Mesodermal cell (in vitro differentiated cells): ENCODE measurements around the gene FAM83C.

Source experiments
- H3K27ac ChIP-seq: 2 replicates; pipeline ENCODE4 v1.7.0; 2013; ENCODE audit warnings: mild to moderate bottlenecking, low read depth, low read length, moderate library complexity; ENCODE audit not compliant: severe bottlenecking
- H3K36me3 ChIP-seq: 2 replicates; pipeline ENCODE4 v1.7.1; 2013; ENCODE audit warnings: mild to moderate bottlenecking, low read length, moderate library complexity; ENCODE audit not compliant: control insufficient read depth, insufficient read depth
- H3K4me1 ChIP-seq: one replicate; pipeline ENCODE4 v1.7.1; 2013; ENCODE audit warnings: mild to moderate bottlenecking, low read length; ENCODE audit not compliant: insufficient read depth, control insufficient read depth, poor library complexity, severe bottlenecking
- H3K4me3 ChIP-seq: 2 replicates; pipeline ENCODE4 v1.7.0; 2013; ENCODE audit warnings: low read length, control low read depth, mild to moderate bottlenecking; ENCODE audit not compliant: insufficient read depth, poor library complexity, severe bottlenecking; ENCODE audit errors: extremely low read depth
- H3K9me3 ChIP-seq: 2 replicates; pipeline ENCODE4 v1.7.1; 2013; ENCODE audit warnings: mild to moderate bottlenecking, low read length, moderate library complexity; ENCODE audit not compliant: control insufficient read depth
- WGBS, 2 experiments: methylation state at CpG; one replicate each; pipeline ENCODE4 v1.1.5; 2013; ENCODE audit warnings: missing lambda C conversion rate in 2 of 2; ENCODE audit not compliant: insufficient coverage in 2 of 2; 5-methylcytosine and 5-hydroxymethylcytosine counted together

FAM83C gene

DNA sequence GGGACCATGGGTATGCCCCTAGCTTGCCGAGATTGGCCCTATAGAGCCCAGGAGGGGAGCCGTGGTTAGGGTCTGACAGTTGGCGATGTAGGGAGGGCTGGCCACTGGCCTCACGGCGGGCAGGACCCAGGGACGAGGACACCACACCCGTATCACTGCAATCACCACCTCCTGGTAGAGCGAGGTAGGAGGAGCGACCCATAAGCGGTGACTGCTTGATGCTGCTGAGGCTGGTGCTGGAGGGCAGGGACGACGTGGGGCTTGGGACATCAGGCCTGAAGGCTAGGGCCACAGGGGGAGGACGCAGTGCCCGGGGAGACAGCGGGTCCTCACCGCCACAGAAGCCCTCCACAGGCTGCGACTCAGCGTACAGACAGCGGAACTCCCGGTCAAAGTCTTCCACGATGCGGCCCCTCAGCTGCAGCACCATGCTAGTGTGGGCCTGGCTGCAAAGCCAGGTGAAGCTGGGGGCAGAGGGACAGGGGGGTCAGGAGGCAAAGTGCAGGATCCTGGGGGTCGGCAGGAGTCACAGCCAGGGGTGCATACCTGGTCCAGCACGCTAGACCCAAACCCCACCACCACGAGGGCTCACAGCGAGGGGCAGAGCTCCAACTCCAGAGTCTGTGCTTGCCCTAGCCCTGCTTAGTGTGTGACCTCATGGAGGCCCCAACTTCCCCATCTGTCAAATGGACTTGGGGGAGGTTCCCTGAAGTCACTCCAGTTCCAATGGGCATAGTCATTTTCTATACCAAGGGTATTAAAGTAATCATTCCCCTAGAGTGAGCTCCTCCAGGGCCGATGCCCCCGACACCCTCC, 4.5 kb downstream of the FAM83C start:
- Histone ChIP-seq H3K9me3 (no peaks in the 10 kb centered on the region), H3K36me3 (peaks cover 9% of the 10 kb centered on the region), H3K4me1 (peaks cover 7% of the 10 kb centered on the region), H3K27ac (no peak overlapping the region), H3K4me3 (no peak overlapping the region)
- 94 to 95% methylated on average over 21 to 24 of the region's 28 CpGs for WGBS, 2 experiments

DNA sequence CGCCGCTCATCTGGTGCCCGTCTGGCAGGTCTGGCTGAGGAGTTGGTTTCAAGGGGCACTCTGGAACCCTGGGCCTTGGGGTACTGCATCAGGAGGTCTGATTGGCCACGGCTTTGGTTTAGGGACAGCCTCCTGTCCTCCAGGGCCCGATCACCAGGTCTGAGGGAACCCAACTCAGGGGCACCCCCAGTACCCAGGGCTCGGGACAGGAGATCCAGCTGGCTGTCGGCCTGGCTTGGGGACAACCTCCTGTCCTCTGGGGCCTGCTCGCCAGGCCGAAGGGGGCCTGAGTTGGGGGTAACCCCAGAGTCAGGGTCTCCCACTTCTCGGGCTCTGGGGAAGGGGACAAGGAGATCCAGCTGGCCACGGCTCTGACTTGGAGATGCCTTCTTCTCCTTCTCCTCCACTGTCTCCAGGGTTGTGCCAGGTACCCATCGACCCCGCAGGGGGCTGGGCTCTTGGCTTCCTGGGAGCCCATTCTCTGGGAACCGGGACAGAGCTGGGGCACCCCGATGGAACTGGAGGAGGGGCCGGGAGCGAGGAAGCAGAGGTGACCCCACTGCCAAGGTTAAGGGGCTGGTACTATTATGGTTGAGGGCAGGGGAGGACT, 5.2 kb downstream of the FAM83C start:
- no peak overlapping the region for H3K4me3 ChIP-seq

DNA sequence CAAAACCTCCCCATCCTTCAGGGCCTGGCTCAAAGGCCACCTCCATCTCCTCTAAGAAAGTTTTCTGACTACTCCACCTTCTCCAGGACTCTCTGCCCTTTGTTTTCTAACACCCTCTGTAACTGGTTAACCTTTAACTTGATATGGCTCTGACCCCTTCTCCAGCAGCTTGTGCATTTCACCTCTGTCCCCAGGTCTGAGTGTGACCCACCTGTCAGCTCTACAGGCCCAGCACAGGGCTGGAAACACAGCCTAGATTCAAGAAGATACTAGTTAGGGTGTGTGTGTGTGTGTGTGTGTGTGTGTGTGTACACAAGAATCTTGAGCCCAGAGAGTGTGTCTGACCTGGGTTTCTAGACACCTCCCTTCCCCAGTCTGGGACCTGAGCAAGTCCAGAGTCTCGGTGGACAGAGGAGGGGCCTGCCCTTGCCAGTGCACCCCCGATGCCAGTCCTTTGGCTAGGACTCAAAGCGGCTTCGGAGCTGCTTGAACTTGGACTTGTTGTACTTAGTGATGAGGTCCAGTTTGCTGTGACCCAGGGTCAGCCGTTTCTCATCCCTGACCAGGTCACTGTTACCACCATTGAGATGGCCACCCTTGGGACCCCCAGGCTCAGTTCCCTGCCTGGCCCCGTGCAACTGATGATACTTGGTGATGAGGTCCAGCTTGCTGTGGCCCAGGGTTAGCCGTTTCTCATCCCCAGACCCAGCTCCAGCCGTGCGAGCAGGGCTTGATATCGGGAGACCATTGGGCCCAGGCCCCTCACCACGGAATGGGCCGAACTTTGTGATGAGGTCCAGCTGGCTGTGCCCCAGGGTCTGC, 5.9 kb downstream of the FAM83C start:
- H3K27ac ChIP-seq: no peak overlapping the region
- WGBS, 2 experiments: 96 to 98% methylated on average over 8 to 11 of the region's 12 CpGs

More for the DNA sequence above, 5.2 kb downstream of the FAM83C start:
- no peaks in the 10 kb centered on the region for H3K9me3 ChIP-seq
- peaks cover 7% of the 10 kb centered on the region for H3K4me1 ChIP-seq
- peaks cover 16% of the 10 kb centered on the region for H3K36me3 ChIP-seq
- H3K27ac ChIP-seq: no peak overlapping the region
- WGBS, 2 experiments: 91 to 95% methylated on average over 12 to 14 of the region's 17 CpGs

DNA sequence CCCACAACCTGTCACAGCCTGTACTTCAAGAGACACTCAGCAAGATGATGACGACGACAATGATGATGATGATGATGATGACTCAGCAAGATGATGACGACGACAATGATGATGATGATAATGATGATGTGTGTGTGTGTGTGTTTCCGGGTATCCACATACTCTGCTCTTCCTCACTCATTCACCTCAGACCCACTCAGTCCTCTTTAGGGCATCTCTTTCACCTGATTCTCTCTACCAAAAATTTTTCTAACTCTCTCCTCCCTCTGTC, 6.5 kb downstream of the FAM83C start:
- H3K27ac ChIP-seq: no peak overlapping the region

More for the DNA sequence above, 5.9 kb downstream of the FAM83C start:
- Histone ChIP-seq H3K4me3 (no peak overlapping the region), H3K9me3 (no peaks in the 10 kb centered on the region), H3K36me3 (peaks cover 22% of the 10 kb centered on the region), H3K4me1 (peaks cover 7% of the 10 kb centered on the region)

DNA sequence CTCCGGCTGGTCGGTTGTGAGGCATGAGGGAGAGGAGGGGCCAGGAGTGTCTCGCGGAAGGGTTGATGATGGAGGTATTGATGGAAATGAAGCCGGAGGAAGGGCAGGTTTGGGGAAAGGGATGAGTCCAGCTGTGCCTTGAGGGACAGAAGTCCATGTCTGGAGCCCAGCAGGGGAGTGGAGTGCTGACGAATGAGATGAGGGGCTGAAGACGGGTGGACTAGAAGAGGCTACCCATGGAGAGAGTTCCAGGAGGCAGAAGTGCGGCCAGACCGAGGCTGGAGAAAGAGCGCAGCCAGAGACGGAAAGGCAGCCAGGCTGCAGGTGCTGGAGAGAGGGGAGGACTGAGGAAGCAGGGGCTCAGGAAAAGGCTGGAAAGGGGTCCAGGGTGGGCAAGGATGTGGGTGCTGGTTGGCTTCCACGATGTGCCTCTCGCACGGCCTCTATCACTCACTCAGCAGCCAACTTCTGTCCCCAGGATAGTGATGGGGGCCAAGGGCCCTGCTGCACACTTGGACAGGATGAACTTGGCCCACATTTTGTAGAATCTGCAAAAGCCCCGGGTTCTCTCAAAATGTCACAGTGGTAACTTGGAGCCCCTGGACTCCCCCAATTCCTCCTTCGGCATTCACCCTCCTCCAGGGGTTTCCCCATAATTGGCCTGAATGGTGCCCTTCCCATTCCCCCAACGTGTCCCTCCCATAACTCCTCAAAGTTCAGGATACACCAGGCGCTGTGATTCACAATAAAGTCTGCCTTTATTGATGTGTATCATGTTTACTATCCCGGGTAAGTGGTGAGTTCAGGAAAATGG, 7.0 kb downstream of the FAM83C start:
- Histone ChIP-seq H3K9me3 (no peaks in the 10 kb centered on the region), H3K4me1 (peaks cover 7% of the 10 kb centered on the region), H3K36me3 (peaks cover 32% of the 10 kb centered on the region), H3K4me3 (peak overlapping the region; percentile 94), H3K27ac (no peak overlapping the region)
- 36 to 43% methylated on average over 14 to 17 of the region's 19 CpGs for WGBS, 2 experiments

More for the DNA sequence above, 6.5 kb downstream of the FAM83C start:
- WGBS, 2 experiments: 83 to 100% methylated on average over 2 of the region's 5 CpGs
- no peaks in the 10 kb centered on the region for H3K9me3 ChIP-seq
- H3K4me1 ChIP-seq: peaks cover 7% of the 10 kb centered on the region
- H3K4me3 ChIP-seq: no peak overlapping the region
- peaks cover 26% of the 10 kb centered on the region for H3K36me3 ChIP-seq

DNA sequence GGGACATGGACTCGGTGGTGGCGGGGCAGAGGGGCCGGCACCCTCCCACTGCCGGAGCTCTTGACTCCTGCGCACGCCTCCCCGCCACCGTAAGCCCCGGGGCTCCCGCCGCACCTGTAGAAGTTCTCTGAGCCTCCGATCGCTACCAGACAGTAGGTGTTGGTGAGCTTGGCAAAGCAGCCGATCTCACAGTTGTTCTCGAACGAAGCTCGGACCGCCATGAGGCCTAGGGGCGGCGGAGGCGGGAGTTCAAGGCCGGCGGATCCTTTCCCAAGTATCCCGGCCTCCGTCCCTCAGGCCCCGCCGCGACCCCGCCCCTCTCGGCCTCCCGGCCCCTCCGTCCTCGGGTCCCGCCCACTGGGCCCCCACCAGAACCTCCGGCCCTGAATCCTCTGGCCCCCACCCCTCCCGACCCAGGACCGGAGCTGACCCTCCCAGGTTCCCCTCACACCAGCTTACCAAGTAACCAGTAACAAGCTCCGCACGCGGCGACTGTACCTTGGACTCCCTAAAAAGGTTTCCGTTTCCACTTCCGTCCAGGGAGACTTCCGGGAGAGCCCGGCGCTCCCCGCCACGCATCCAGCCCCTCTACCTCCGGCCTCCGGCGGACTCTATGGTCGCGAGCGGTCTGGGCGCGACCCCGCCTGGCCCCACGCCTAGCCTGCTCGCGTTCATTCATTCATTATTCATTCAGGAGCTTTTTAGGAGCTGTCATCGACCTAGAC, 7.8 kb downstream of the FAM83C start, which contains the start of gene EIF6:
Gene EIF6 (minus strand): TSS at position 506 of the 725 bp plus-strand sequence. CDS start 285 bp downstream, at position 221.
- H3K9me3 ChIP-seq: no peaks in the 10 kb centered on the region
- peak within 1 kb of the TSS; percentile 75 for H3K27ac ChIP-seq
- peaks cover 40% of the 10 kb centered on the region for H3K36me3 ChIP-seq
- 0 to 1% methylated on average over 48 to 49 of the region's 61 CpGs for WGBS, 2 experiments
- H3K4me1 ChIP-seq: peaks cover 7% of the 10 kb centered on the region
- H3K4me3 ChIP-seq: peak within 1 kb of the TSS; percentile 94

DNA sequence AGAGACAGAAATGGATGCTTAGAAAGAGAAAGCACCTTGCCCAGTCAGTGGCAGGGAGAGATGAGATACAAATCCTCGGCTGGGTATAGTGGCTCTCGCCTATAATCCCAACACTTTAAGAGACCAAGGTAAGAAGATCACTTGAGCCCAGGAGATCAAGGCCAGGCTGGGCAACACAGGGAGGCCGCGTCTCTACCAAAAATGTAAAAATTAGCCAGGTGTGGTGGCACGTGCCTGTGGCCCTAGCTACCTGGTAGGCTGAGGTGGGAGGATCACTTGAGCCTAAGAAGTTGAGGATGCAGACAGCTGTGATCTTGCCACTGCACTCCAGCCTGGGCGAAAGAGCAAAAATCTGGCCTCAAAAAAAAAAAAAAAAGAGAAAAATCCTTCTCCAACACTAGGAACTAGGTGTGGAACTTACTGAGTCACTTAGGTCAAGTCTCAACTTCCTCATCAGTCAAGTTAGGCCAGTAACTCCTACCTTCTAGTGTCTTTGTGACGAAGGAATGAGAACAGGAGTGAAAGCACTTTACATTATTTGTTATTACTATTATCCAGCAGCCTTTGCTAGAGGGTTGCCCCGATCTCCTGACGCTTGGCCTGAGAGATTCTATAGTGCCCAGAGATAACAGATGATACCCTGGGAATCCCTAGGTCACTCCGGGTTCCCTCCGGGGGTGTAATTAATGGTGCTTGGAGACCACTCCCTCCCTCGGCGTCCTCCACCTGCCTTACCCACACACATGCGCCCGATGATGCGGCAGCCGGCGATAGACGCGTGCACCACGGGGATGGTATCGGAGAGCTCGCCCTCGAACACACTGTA, 8.6 kb downstream of the FAM83C start:
- H3K4me3 ChIP-seq: peak overlapping the region; percentile 94
- H3K36me3 ChIP-seq: peaks cover 47% of the 10 kb centered on the region
- H3K9me3 ChIP-seq: no peaks in the 10 kb centered on the region
- 23 to 24% methylated on average over 15 to 16 of the region's 24 CpGs for WGBS, 2 experiments
- peaks cover 7% of the 10 kb centered on the region for H3K4me1 ChIP-seq
- peak overlapping the region; percentile 75 for H3K27ac ChIP-seq

- Histone ChIP-seq H3K36me3 (peaks cover 53% of the 10 kb centered on the region), H3K27ac (no peak overlapping the region), H3K9me3 (no peaks in the 10 kb centered on the region), H3K4me1 (peaks cover 9% of the 10 kb centered on the region), H3K4me3 (no peak overlapping the region)
- WGBS, 2 experiments: 95% methylated on average over 6 to 8 of the region's 10 CpGs
These were observed 10.6 kb downstream of the FAM83C start for GRCh38 chr20:35281506-35282101.

DNA sequence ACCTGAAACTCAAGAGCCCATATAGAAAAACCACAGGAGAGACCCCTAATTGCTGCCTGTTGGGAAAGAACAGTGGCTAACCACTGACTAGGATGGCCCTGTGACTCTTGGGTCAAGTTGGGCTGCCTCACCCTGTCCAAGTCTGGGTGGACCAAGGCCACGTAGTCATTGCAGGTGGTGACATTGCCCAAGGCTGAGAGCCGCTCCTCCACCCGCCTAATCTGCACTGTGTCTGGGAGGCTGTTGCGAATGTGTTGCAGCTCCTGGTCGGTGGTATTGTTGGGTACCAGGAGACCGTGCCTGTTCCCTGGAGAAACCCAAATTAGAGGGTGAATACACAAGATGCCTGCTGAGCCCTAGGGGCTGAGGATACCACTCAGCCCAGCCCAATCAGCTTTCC, 11.7 kb downstream of the FAM83C start:
- H3K9me3 ChIP-seq: no peaks in the 10 kb centered on the region
- peaks cover 64% of the 10 kb centered on the region for H3K36me3 ChIP-seq
- no peak overlapping the region for H3K27ac ChIP-seq
- no peak overlapping the region for H3K4me3 ChIP-seq
- peaks cover 18% of the 10 kb centered on the region for H3K4me1 ChIP-seq
- 94 to 98% methylated on average over 6 of the region's 6 CpGs for WGBS, 2 experiments
